ENCODE measurements around the gene TMEM61.

GRCh38 chr1:55007625-55008024 is 27.2 kb downstream of the TMEM61 start:
- TF ChIP-seq CTCF (IDR thresholded peaks at IDR 0.05) (no peak), POLR2A (IDR thresholded peaks at IDR 0.05) (no peak), POLR2AphosphoS5 (IDR thresholded peaks at IDR 0.05) (no peak)

All from upper lobe of left lung (tissue), 4 donors.